LNCaP clone FGC (cell line): ENCODE measurements around the gene FCRL2.
"Not testable (repeated sequence)": the region's sequence is repeated elsewhere in the genome, so short reads cannot be mapped to it uniquely, and the experiment has no call there.

Experiments
- DNase-seq: peaks from one replicate; pipeline ENCODE4 v3.0.0-alpha.2; 2011; ENCODE audit warnings: low read depth
- H3K4me3 ChIP-seq: 2 replicates; pipeline ENCODE4 v1.5.1; 2011; ENCODE audit warnings: mild to moderate bottlenecking, low read depth, low read length, control low read depth
- CTCF ChIP-seq: IDR thresholded peaks from 2 replicates; pipeline ENCODE4 v1.5.1; 2012; ENCODE audit warnings: mild to moderate bottlenecking; ENCODE audit not compliant: control insufficient read depth, insufficient read depth; ENCODE audit errors: extremely low read depth

FCRL2 gene

DNA sequence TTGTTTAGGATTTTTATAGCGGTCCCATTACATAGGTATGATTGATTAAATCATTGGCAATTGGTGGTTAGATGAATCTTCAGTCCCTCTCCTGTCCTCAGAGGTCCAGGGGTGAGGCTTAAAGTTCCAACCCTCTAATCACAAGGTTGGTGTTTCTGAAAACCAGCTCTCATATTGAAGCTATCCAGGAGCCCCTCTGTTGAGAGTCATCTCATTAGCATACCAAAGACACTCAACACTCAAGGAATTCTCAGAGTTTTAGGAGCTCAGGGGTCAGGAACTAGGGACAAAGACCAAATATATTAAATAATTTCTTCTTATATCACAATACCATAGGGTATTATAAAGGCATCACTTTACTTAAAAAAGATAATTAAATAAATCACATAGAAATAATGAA, 23.3 kb downstream of the FCRL2 start:
- H3K4me3 ChIP-seq, result no peak overlapping the region
- TF ChIP-seq CTCF, result no peak
- no peak for DNase-seq

DNA sequence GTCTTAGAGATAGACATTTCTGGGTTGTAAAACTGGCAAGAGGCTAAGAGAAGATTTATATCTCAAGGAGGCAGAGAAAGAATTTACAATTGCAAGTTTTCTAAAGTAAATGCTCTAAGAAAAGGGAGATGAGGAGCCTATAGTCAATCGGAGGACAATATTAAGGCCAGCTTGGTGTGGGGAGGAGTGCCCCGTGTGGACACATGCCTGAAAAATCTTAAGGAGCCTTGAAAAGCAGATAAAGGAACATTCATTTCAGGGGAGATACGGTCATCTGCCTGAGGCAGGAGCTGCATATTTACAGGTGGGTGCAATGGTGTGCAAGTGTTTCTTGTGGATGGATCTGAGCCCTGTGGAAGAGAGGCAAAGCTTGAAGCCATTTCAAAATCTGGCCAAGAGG, 25.6 kb downstream of the FCRL2 start:
- no peak overlapping the region for H3K4me3 ChIP-seq
- no peak for DNase-seq
- peak; percentile 15; the same call in 1 of the 2 replicates for TF ChIP-seq CTCF

GRCh38 chr1:157748262-157748817, 28.6 kb downstream of the FCRL2 start:
- no peak for TF ChIP-seq CTCF
- H3K4me3 ChIP-seq, result no peak overlapping the region
- no peak for DNase-seq

GRCh38 chr1:157739229-157739901, 37.6 kb downstream of the FCRL2 start:
- TF ChIP-seq CTCF, result no peak
- H3K4me3 ChIP-seq, result no peak overlapping the region
- no peak for DNase-seq

DNA sequence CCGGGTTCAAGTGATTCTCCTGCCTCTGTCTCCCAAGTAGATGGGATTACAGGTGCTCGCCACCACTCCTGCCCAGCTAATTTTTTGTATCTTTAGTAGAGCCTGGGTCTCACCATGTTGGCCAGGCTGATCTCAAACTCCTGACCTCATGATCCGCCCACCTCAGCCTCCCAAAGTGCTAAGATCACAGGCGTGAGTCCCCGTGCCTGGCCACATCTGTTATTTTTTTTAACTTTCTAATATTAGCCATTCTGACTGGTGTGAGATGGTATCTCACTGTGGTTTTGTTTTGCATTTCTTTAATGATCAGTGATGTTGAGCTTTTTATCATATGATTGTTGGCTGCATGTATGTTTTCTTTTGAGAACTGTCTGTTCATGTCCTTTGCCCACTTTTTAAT, 40.9 kb downstream of the FCRL2 start:
- DNase-seq, result peak; percentile 10
- not testable (repeated sequence) for H3K4me3 ChIP-seq

DNA sequence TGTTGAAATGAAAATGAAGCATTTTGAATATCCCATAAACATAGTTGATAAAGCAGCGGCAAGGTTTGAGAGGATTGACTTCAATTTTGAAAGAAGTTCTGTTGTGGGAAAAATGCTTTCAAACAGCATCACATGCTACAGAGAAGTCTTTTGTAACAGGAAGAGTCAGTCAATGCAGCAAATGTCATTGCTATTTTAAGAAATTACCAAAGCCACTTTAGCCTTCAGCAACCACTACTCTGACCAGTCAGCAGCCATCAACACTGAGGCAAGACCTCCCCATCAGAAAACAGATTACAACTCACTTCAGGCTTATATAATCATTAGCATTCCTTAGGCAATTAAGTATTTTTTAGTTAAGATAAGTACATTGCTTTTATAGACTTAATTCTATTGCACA, 42.6 kb downstream of the FCRL2 start:
- DNase-seq, result no peak
- H3K4me3 ChIP-seq, result no peak overlapping the region
- no peak for TF ChIP-seq CTCF

DNA sequence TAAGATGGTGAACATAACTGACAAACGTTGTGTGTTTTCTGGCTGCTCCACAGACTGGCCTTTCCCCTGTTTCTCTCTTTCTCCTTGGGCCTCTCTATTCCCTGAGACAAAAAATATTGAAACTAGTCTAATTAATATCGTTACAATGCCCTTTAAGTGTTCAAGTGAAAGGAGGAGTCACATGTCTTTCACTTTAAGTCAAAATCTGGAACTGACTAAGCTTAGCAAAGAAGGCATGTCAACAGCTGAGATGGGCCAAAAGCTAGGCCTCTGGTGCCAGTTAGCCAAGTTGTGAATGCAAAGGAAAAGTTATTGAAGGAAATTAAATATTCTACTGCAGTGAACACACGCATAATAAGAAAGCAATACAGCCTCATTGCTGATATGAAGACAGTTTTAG, 44.2 kb downstream of the FCRL2 start:
- no peak for DNase-seq
- no peak for TF ChIP-seq CTCF
- H3K4me3 ChIP-seq, result no peak overlapping the region
